Left ventricle myocardium inferior (tissue), 1 donor: Measurements from ENCODE around the gene OVOL1. TPM values are rescaled to one million over a fixed set of nuclear protein-coding genes. Genes with fewer than 3 reads are reported as not detected.

ENCODE experiments used
- DNase-seq: peaks from one replicate; pipeline ENCODE4 v3.0.0-alpha.2; 2020
- H3K27ac ChIP-seq: fragments of 200-600 bp; replicated peaks from 2 replicates; pipeline ENCODE4 v1.8.0; 2021
- H3K27me3 ChIP-seq: fragments of 200-600 bp; 2 replicates; pipeline ENCODE4 v1.8.0; 2021; ENCODE audit warnings: low read depth
- H3K36me3 ChIP-seq: fragments of 200-600 bp; 2 replicates; pipeline ENCODE4 v1.8.0; 2021
- H3K4me1 ChIP-seq: fragments of 200-600 bp; 2 replicates; pipeline ENCODE4 v1.8.0; 2021
- H3K4me3 ChIP-seq: fragments of 200-600 bp; 2 replicates; pipeline ENCODE4 v1.8.0; 2021; ENCODE audit warnings: mild to moderate bottlenecking, moderate library complexity
- H3K9me3 ChIP-seq: fragments of 200-600 bp; replicated peaks from 2 replicates; pipeline ENCODE4 v1.8.0; 2021
- CTCF ChIP-seq: fragments of 200-600 bp; IDR thresholded peaks from 2 replicates; pipeline ENCODE4 v1.8.0; 2021; ENCODE audit warnings: antibody characterized with exemption, mild to moderate bottlenecking, borderline replicate concordance
- intact Hi-C: fragments of 100-400 bp; cut with micrococcal nuclease; formaldehyde crosslinking; loops from one replicate; pipeline ENCODE4 v1.11.0; 2022
- total RNA-seq: library from RNA; stranded (reverse); fragmentation: NEBNext Ultra II Directional; extraction: Animal tissue kit (Norgen Biotek cat#: 25700); gene quantifications from one replicate; pipeline ENCODE4 v1.2.1, GENCODE V29; 2021
- donor health status: DM: no; HTN: yes; CAD: no; lungs with severe emphysema.

Gene OVOL1
- total RNA-seq, 1 donor from 2014 or later: not detected

GRCh38 chr11:65843811-65844210, 56.9 kb downstream of the OVOL1 start:
- Histone ChIP-seq H3K4me3 (no peak overlapping the region), H3K9me3 (no peaks in the 10 kb centered on the region), H3K27me3 (no peaks in the 10 kb centered on the region), H3K4me1 (no peaks in the 10 kb centered on the region), H3K36me3 (no peaks in the 10 kb centered on the region), H3K27ac (no peak overlapping the region)
- intact Hi-C loops: no loop called here
- no peak for DNase-seq
- no peak for TF ChIP-seq CTCF

GRCh38 chr11:65844231-65844872, 57.5 kb downstream of the OVOL1 start:
- TF ChIP-seq CTCF: no peak
- no peaks in the 10 kb centered on the region for H3K36me3 ChIP-seq
- DNase-seq: no peak
- no peaks in the 10 kb centered on the region for H3K27me3 ChIP-seq
- H3K4me1 ChIP-seq: no peaks in the 10 kb centered on the region
- H3K27ac ChIP-seq: no peak overlapping the region
- intact Hi-C loops: no loop called here
- no peaks in the 10 kb centered on the region for H3K9me3 ChIP-seq
- no peak overlapping the region for H3K4me3 ChIP-seq

Other genes with a start within 250 kb of the OVOL1 start
- 80.3 TPM for gene LTBP3, start 228.7 kb upstream of the OVOL1 start, total RNA-seq
- 21.1 TPM for gene ZNRD2, start 216.6 kb upstream of the OVOL1 start, total RNA-seq
- gene FAM89B, start 214.5 kb upstream of the OVOL1 start, total RNA-seq: 40.9 TPM
- gene EHBP1L1, start 211.0 kb upstream of the OVOL1 start, total RNA-seq: 69.5 TPM
- 0.85 TPM for gene KCNK7, start 191.3 kb upstream of the OVOL1 start, total RNA-seq
- gene MAP3K11, start 172.8 kb upstream of the OVOL1 start, total RNA-seq: 32.4 TPM
- gene PCNX3, start 171.3 kb upstream of the OVOL1 start, total RNA-seq: 11.9 TPM
- gene SIPA1, start 149.0 kb upstream of the OVOL1 start, total RNA-seq: 21.0 TPM
- gene RELA, start 124.1 kb upstream of the OVOL1 start, total RNA-seq: 33.8 TPM
- gene KAT5, start 74.8 kb upstream of the OVOL1 start, total RNA-seq: 47.0 TPM
- gene RNASEH2C, start 66.3 kb upstream of the OVOL1 start, total RNA-seq: 39.7 TPM
- gene AP5B1, start 6.1 kb upstream of the OVOL1 start, total RNA-seq: 5.4 TPM
- gene SNX32, start 46.9 kb downstream of the OVOL1 start, total RNA-seq: not detected
- 299 TPM for gene CFL1, start 71.1 kb downstream of the OVOL1 start, total RNA-seq
- gene MUS81, start 73.4 kb downstream of the OVOL1 start, total RNA-seq: 31.5 TPM
- 85.1 TPM for gene EFEMP2, start 85.7 kb downstream of the OVOL1 start, total RNA-seq
- 0.49 TPM for gene CTSW, start 92.8 kb downstream of the OVOL1 start, total RNA-seq
- gene FIBP, start 101.4 kb downstream of the OVOL1 start, total RNA-seq: 42.2 TPM
- 32.7 TPM for gene CCDC85B, start 103.6 kb downstream of the OVOL1 start, total RNA-seq
- 0.47 TPM for gene FOSL1, start 113.3 kb downstream of the OVOL1 start, total RNA-seq
- 37.3 TPM for gene C11orf68, start 132.0 kb downstream of the OVOL1 start, total RNA-seq
- gene DRAP1, start 132.4 kb downstream of the OVOL1 start, total RNA-seq: 94.7 TPM
- not detected for gene TSGA10IP, start 158.4 kb downstream of the OVOL1 start, total RNA-seq
- 30.7 TPM for gene SART1, start 174.7 kb downstream of the OVOL1 start, total RNA-seq
- gene EIF1AD, start 215.1 kb downstream of the OVOL1 start, total RNA-seq: 19.7 TPM
- gene BANF1, start 215.4 kb downstream of the OVOL1 start, total RNA-seq: 215 TPM
- gene CST6, start 224.9 kb downstream of the OVOL1 start, total RNA-seq: not detected
- not detected for gene CATSPER1, start 239.4 kb downstream of the OVOL1 start, total RNA-seq